HG02840 (cell line): ENCODE measurements around the gene CLGN.

Source experiments
- ATAC-seq: cut with Tn5 transposase; IDR thresholded peaks from one replicate; pipeline ENCODE4 v1.9.1; 2021; ENCODE audit warnings: mild to moderate bottlenecking, moderate library complexity, moderate number of reproducible peaks; ENCODE audit not compliant: unreplicated experiment, low FRiP score

CLGN gene

DNA sequence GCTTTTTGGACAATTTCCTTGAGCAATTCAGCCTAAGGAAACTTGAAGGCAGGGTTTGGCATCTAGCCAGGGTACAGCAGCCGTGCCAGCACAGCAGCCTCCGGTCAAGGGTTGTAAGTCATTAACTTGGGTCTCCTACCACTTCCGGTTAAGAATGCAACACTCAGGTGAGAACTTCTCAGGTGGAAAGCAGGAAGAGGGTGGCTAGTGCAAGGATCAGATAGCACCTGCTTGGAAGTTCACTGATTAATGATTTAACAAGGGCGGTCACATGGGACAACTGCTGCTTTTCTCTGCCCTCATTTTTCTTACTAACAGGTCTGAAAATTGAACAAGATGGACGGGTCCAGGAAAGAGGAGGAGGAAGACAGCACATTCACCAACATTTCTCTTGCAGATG lies 84.1 kb downstream of the CLGN start:
- no peak for ATAC-seq

DNA sequence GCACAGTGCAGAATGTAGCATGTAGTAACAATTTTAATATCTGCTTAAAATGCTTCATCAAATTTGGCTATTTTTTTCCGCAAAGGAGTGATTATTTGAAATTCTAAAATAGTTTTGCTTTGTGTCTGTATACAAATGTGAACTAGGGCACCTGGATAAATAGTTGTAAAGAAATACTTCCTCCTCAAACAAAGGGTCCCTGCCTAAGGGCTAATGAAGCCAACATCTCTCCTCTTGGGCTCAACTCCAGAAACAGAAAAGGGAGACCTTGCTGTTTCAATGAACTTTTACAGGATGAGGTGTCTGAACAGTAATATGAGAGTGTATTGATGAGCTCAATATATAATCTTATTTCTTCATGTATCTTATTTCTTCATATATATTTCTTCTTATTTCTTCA lies 84.8 kb downstream of the CLGN start:
- ATAC-seq, result no peak
